HepG2 (cell line): ENCODE data around the gene VMA21. TPM values are rescaled to one million over a fixed set of nuclear protein-coding genes. Genes with fewer than 3 reads are reported as not detected.

Experiments
- HNF4A ChIP-seq: sonication (generic); formaldehyde crosslinking; IDR thresholded peaks from 2 replicates; pipeline ENCODE4 v1.4.0; 2020; ENCODE audit warnings: missing genetic modification reagents
- polyA plus RNA-seq, 8 experiments: library from polyadenylated mRNA; depleted of rRNA in 3 of 8; stranded (reverse) in 7 of 8; unstranded in 1 of 8; fragments of >200 nt; fragmentation: Illumina TruSeq in 4 of 8; extraction: Trizol in 4 of 8; gene quantifications; 2 replicates each; pipeline versions ENCODE4 v1.2.1 to v1.2.3, GENCODE V29; 2011 to 2016; ENCODE audit warnings: low read depth in 4 of 8, missing spikeins in 1 of 8, mixed read lengths in 1 of 8; ENCODE audit not compliant: insufficient read depth in 1 of 8
- total RNA-seq, 5 experiments: library from RNA; depleted of rRNA; stranded (reverse); fragments of >200 nt; fragmentation: Illumina TruSeq; extraction: Trizol; gene quantifications; 2 replicates each; pipeline ENCODE4 v1.2.3, GENCODE V29; 2016; ENCODE audit warnings: low read depth in 1 of 5
- TF ChIP-seq, protein P1 (sequence below): sonication (generic); formaldehyde crosslinking; IDR thresholded peaks from 2 replicates; pipeline ENCODE4 v1.4.0; 2020; ENCODE audit warnings: missing genetic modification reagents
- TF ChIP-seq, protein P2 (sequence below): sonication (generic); formaldehyde crosslinking; conservative IDR thresholded peaks from 2 replicates; pipeline ENCODE4 v1.4.0; 2020; ENCODE audit warnings: mild to moderate bottlenecking, missing genetic modification reagents, moderate library complexity
- TF ChIP-seq, protein P3 (sequence below): IDR thresholded peaks from 2 replicates; pipeline ENCODE4 v1.6.1; 2016; ENCODE audit warnings: mild to moderate bottlenecking

Gene VMA21
- total and polyA plus RNA-seq, 2 of the 13 experiments (the other 11 are each of a cell fraction or from before 2014, with no cell fraction given): 20.9 to 42.4 TPM

DNA sequence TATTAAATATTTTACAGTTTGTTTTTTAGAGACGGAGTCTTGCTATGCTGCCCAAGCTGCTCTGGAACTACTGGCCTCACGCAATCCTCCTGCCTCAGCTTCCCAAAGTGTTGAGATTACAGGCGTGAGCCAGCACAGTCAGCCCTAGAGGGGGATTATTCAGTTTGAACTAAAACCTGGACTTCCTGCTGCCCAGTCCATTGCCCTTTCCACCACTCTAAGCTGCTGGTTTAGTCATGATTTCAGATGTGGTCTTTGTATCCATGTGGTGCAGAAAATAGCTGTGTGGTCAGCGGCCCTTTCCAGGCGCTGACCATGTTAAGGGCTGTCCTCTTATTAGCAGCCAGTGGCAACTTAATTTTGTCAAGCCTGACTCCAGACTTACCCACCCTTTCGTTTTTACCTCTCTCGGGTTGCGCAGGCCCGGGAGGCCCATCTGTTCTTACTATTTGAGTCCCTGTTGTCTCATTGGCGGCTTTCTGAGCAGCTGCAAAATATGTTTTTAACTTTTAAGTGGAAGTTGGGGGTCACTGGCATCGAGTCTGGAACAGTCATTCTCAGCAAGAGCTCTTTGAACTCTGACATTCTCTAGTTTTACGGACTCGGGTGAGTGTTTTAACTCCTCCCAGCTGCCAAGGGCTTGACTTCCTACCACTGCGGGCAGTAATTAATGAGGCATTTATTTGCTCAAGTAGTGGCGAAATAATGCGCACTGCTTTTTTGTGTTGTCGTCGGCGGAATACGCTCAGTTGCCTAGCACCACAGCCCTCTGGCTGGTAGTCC, 773 bp upstream of the VMA21 start (continued):
- TF ChIP-seq, protein P1, sequence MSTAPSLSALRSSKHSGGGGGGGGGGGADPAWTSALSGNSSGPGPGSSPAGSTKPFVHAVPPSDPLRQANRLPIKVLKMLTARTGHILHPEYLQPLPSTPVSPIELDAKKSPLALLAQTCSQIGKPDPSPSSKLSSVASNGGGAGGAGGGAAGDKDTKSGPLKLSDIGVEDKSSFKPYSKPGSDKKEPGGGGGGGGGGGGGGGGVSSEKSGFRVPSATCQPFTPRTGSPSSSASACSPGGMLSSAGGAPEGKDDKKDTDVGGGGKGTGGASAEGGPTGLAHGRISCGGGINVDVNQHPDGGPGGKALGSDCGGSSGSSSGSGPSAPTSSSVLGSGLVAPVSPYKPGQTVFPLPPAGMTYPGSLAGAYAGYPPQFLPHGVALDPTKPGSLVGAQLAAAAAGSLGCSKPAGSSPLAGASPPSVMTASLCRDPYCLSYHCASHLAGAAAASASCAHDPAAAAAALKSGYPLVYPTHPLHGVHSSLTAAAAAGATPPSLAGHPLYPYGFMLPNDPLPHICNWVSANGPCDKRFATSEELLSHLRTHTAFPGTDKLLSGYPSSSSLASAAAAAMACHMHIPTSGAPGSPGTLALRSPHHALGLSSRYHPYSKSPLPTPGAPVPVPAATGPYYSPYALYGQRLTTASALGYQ (CRISPR knock-in tag): 0 out of 2 replicates have a peak, but pooled peaks have one; percentile 48
- TF ChIP-seq, protein P2, sequence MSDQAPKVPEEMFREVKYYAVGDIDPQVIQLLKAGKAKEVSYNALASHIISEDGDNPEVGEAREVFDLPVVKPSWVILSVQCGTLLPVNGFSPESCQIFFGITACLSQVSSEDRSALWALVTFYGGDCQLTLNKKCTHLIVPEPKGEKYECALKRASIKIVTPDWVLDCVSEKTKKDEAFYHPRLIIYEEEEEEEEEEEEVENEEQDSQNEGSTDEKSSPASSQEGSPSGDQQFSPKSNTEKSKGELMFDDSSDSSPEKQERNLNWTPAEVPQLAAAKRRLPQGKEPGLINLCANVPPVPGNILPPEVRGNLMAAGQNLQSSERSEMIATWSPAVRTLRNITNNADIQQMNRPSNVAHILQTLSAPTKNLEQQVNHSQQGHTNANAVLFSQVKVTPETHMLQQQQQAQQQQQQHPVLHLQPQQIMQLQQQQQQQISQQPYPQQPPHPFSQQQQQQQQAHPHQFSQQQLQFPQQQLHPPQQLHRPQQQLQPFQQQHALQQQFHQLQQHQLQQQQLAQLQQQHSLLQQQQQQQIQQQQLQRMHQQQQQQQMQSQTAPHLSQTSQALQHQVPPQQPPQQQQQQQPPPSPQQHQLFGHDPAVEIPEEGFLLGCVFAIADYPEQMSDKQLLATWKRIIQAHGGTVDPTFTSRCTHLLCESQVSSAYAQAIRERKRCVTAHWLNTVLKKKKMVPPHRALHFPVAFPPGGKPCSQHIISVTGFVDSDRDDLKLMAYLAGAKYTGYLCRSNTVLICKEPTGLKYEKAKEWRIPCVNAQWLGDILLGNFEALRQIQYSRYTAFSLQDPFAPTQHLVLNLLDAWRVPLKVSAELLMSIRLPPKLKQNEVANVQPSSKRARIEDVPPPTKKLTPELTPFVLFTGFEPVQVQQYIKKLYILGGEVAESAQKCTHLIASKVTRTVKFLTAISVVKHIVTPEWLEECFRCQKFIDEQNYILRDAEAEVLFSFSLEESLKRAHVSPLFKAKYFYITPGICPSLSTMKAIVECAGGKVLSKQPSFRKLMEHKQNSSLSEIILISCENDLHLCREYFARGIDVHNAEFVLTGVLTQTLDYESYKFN: 0 out of 2 replicates have a peak, but pooled peaks have one; percentile 5
- 0 out of 2 replicates have a peak, but pooled peaks have one; percentile 6 for TF ChIP-seq HNF4A (CRISPR knock-in tag)
- TF ChIP-seq, protein P3, sequence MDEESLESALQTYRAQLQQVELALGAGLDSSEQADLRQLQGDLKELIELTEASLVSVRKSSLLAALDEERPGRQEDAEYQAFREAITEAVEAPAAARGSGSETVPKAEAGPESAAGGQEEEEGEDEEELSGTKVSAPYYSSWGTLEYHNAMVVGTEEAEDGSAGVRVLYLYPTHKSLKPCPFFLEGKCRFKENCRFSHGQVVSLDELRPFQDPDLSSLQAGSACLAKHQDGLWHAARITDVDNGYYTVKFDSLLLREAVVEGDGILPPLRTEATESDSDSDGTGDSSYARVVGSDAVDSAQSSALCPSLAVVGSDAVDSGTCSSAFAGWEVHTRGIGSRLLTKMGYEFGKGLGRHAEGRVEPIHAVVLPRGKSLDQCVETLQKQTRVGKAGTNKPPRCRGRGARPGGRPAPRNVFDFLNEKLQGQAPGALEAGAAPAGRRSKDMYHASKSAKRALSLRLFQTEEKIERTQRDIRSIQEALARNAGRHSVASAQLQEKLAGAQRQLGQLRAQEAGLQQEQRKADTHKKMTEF (CRISPR knock-in tag): 0 out of 2 replicates have a peak, but pooled peaks have one; percentile 14
